ENCODE data around the gene CFAP126.

DNA sequence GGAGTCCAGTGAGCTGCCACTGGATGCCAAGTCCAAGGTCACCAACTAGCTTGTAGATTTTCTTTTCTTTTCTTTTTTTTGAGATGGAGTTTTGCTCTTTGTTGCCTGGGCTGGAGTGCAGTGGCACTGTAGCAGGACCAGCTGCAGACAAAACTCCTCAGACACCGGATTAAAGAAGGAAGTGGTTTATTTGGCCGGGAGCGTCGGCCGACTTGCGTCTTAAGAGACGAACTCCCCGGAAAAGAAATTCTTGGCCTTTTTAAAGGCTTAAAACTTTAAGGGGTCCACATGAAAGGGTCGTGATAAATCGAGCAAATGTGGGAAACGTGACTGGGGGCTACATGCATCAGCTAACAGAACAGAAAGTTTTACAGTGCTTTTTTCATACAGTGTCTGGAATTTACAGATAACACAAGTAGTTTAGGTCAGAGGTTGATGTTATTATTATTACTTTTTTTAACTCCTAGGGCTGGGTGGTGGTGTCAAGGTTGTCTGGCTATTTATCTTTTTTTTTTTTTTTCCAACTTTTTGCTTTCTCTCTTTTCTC is 36.4 kb upstream of the CFAP126 start:
- TF ChIP-seq, protein P1, sequence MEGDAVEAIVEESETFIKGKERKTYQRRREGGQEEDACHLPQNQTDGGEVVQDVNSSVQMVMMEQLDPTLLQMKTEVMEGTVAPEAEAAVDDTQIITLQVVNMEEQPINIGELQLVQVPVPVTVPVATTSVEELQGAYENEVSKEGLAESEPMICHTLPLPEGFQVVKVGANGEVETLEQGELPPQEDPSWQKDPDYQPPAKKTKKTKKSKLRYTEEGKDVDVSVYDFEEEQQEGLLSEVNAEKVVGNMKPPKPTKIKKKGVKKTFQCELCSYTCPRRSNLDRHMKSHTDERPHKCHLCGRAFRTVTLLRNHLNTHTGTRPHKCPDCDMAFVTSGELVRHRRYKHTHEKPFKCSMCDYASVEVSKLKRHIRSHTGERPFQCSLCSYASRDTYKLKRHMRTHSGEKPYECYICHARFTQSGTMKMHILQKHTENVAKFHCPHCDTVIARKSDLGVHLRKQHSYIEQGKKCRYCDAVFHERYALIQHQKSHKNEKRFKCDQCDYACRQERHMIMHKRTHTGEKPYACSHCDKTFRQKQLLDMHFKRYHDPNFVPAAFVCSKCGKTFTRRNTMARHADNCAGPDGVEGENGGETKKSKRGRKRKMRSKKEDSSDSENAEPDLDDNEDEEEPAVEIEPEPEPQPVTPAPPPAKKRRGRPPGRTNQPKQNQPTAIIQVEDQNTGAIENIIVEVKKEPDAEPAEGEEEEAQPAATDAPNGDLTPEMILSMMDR (IDR thresholded peaks at IDR 0.05; ENCODE audit: control extremely low read depth in 1 of 3, insufficient read depth in 1 of 3, low read depth in 1 of 3, low read length in 3 of 3) = no peak
- TF ChIP-seq MAFK (IDR thresholded peaks at IDR 0.05; ENCODE audit: low read depth, low read length) = no peak
- TF ChIP-seq, protein P2, sequence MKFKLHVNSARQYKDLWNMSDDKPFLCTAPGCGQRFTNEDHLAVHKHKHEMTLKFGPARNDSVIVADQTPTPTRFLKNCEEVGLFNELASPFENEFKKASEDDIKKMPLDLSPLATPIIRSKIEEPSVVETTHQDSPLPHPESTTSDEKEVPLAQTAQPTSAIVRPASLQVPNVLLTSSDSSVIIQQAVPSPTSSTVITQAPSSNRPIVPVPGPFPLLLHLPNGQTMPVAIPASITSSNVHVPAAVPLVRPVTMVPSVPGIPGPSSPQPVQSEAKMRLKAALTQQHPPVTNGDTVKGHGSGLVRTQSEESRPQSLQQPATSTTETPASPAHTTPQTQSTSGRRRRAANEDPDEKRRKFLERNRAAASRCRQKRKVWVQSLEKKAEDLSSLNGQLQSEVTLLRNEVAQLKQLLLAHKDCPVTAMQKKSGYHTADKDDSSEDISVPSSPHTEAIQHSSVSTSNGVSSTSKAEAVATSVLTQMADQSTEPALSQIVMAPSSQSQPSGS (IDR thresholded peaks at IDR 0.05; ENCODE audit: low read length) = no peak

Measured in H1 (cell line).